ENCODE data around the gene NEAT1.

The NEAT1 gene

DNA sequence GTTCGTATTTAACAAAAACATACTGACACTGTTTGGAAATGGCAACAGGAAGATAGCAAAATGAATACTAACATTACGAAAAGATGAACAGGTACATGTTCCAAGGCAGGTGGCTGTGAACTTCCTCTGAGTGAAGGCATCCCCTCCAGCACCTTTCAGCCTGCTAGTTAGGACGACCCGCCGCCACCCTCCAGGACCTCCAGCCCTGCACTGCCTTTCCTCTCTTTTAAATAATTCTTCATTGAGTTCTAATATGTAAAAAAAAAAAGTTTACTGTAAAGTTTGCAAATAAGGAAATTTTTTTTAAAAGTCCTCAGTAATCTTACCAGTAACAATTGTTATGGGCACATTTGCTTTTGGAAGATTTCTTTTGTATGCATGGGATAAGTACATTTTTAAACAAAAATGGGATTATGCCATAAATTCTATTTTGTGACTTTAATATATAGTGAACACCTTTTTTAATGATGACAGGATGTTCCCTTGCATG, 6.0 kb downstream of the NEAT1 start:
- Histone ChIP-seq H3K4me1 (ENCODE audit: control insufficient read depth, insufficient read depth, low read length) (peaks cover 21% of the 10 kb centered on the region), H3K9ac (ENCODE audit: low read depth, low read length) (no peak overlapping the region), H3K9me3 (ENCODE audit: control insufficient read depth, insufficient read depth, low read length) (no peaks in the 10 kb centered on the region), H3K27me3 (ENCODE audit: control insufficient read depth, insufficient read depth, low read length) (no peaks in the 10 kb centered on the region), H3K36me3 (ENCODE audit: control insufficient read depth, insufficient read depth, low read length) (no peaks in the 10 kb centered on the region), H3K4me3 (ENCODE audit: low read depth, low read length) (no peak overlapping the region)

DNA sequence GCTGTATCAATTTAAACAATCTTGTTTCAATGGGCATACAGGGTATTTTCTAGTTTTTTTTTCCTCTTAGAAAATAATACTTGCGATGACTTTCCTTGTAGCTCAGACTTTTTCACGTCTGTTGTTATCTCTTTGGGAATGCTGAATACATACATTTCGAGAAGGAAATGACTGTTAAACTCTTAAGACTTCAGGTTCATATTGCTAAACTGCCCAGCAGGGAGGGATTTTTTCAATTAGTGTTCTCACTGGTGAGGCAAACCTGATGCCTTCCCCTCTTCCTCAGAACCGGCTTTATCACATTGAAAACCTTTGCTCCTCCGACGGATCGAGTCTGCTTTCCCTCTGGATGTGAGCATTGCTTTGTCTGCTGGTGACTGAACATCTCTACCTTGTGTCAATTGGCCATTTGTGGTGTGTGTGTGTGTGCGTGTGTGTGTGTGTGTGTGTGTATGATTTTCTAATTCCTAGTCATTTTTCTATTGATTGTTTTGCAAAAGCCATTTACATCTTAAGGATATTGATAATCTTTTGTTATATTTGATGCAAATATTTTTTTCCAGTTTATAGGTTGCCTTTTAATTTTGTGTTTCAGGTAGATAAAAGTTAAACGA, 6.6 kb downstream of the NEAT1 start:
- Histone ChIP-seq H3K9me3 (ENCODE audit: control insufficient read depth, insufficient read depth, low read length) (no peaks in the 10 kb centered on the region), H3K4me3 (ENCODE audit: low read depth, low read length) (peak overlapping the region; percentile 20), H3K4me1 (ENCODE audit: control insufficient read depth, insufficient read depth, low read length) (peaks cover 21% of the 10 kb centered on the region), H3K27me3 (ENCODE audit: control insufficient read depth, insufficient read depth, low read length) (no peaks in the 10 kb centered on the region), H3K36me3 (ENCODE audit: control insufficient read depth, insufficient read depth, low read length) (no peaks in the 10 kb centered on the region), H3K9ac (ENCODE audit: low read depth, low read length) (no peak overlapping the region)

DNA sequence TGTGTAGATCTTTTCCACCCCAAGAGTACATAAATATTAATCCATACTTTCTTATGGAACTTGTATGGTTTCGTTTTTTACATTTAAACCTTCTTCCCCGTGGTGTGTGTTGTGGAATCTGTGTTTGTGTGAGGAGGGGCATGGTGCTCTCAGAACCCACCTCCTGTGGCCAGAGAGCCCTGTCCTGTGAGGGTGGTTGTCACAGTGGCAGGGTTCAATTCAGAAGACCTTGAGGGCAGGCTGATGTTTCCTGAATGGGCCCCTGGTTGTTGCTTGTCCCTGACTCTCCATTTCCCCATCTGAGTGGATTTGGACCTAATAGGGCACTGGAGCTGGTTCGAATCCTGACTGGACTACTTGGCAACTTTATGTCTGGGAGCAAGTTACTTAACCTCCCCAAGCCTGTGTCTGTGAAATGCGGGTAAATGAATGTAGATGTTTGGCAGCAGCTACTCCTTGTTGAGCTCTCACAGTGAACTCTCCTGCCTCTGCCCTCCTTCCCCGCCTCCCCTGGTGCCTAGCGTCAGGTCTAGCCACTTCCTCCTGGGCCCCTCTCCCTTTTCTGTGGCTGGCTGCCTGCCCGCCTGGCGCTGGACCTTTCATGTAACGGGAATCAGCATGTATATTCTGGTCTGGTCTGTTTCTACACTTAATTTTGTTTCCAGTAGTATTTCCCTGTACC, 7.3 kb downstream of the NEAT1 start:
- Histone ChIP-seq H3K4me3 (ENCODE audit: low read depth, low read length) (no peak overlapping the region), H3K36me3 (ENCODE audit: control insufficient read depth, insufficient read depth, low read length) (no peaks in the 10 kb centered on the region), H3K9ac (ENCODE audit: low read depth, low read length) (no peak overlapping the region), H3K4me1 (ENCODE audit: control insufficient read depth, insufficient read depth, low read length) (peaks cover 21% of the 10 kb centered on the region), H3K9me3 (ENCODE audit: control insufficient read depth, insufficient read depth, low read length) (no peaks in the 10 kb centered on the region), H3K27me3 (ENCODE audit: control insufficient read depth, insufficient read depth, low read length) (no peaks in the 10 kb centered on the region)

DNA sequence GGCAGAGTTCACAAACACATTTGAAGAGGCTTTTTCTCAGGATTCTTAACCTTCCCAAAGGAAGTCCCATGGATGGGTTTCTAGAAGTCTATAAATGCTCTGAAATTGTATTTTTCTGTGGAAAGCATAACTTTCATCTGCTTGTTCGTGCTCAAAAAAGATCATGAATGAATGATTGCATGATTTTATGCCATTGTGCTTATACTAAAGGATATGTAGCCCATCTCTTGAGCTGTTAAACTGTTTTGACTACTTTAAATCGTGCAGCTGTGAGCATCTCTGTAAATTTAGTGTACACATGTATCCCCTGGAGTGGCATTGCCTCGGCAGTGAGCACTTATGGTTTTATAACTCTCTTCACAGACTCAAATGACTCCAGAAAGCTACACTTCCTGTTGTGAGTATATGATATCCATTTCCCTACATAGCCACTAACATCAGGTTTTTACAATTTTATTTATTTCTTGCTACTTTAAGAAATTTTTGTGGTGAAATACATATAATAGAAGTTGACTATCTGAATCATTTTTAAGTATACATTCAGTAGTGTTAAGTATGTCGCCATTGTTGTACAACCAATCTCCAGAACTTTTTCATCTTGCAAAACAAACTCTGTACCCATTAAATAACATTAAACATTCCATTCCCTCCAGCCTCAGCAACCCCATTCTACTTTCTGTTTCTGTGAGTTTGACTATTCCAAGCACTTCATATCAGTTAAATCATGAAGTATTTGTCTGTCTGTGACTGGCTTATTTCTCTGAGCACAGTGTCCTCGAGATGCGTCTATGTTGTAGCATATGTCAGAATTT, 8.0 kb downstream of the NEAT1 start:
- no peaks in the 10 kb centered on the region for H3K27me3 ChIP-seq (ENCODE audit: control insufficient read depth, insufficient read depth, low read length)
- H3K9ac ChIP-seq (ENCODE audit: low read depth, low read length) = no peak overlapping the region
- H3K4me1 ChIP-seq (ENCODE audit: control insufficient read depth, insufficient read depth, low read length) = peaks cover 21% of the 10 kb centered on the region
- no peaks in the 10 kb centered on the region for H3K9me3 ChIP-seq (ENCODE audit: control insufficient read depth, insufficient read depth, low read length)
- no peak overlapping the region for H3K4me3 ChIP-seq (ENCODE audit: low read depth, low read length)
- peaks cover 3% of the 10 kb centered on the region for H3K36me3 ChIP-seq (ENCODE audit: control insufficient read depth, insufficient read depth, low read length)

DNA sequence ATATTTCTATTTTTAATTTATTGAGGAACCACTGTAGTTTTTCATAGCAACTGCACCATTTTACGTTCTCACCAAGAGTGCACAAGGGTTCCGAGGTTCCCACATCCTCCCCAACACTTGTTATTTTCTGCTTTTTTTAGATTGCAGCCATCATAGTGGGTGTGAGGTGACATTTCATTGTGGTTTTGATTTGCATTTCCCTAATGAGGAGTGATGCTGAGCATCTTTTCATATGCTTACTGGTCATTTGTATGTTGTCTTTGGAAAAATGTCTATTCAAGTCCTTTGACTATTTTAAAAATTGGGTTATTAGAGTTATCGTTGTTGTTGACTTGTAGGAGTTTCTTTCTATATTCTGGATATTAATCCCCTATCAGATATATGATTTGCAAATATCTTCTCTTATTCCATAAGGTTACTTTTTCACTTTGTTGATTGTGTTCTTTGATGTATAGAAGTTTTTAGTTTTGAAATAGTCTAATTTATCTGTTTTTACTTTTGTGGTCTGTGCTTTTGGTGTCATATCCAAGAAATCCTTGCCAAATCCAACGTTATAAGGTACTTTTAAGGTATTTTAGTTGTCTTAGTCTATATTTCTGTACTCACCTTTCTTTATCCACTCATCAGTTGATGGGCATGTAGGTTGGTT, 9.0 kb downstream of the NEAT1 start:
- H3K4me3 ChIP-seq (ENCODE audit: low read depth, low read length) = no peak overlapping the region
- H3K36me3 ChIP-seq (ENCODE audit: control insufficient read depth, insufficient read depth, low read length) = peaks cover 3% of the 10 kb centered on the region
- H3K9me3 ChIP-seq (ENCODE audit: control insufficient read depth, insufficient read depth, low read length) = no peaks in the 10 kb centered on the region
- no peak overlapping the region for H3K9ac ChIP-seq (ENCODE audit: low read depth, low read length)
- no peaks in the 10 kb centered on the region for H3K27me3 ChIP-seq (ENCODE audit: control insufficient read depth, insufficient read depth, low read length)
- H3K4me1 ChIP-seq (ENCODE audit: control insufficient read depth, insufficient read depth, low read length) = peaks cover 18% of the 10 kb centered on the region

DNA sequence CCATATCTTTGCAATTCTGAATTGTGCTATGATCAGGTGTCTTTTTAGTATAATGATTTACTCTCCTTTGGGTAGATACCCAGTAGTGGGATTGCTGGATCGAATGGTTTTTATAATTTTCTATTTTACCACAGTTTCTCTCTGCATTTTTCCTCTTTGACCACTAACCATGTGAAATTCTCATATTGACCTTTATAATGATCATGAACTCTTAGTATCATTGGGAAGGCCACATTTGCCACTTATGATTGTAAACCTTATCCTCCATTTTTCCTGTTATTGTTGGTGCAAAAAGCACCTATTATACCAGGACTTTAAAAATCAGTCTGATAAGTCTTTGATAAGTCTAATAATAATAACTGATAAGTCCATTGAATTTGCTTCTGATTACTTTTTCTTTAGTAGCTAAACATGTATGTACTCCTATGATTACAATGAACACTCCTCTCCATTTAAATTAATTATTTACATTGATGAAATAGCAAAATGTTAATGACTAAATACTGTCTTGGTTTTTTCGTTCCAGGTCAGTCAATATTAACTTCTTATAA, 9.6 kb downstream of the NEAT1 start:
- H3K36me3 ChIP-seq (ENCODE audit: control insufficient read depth, insufficient read depth, low read length) = peaks cover 3% of the 10 kb centered on the region
- H3K4me3 ChIP-seq (ENCODE audit: low read depth, low read length) = no peak overlapping the region
- no peaks in the 10 kb centered on the region for H3K27me3 ChIP-seq (ENCODE audit: control insufficient read depth, insufficient read depth, low read length)
- no peak overlapping the region for H3K9ac ChIP-seq (ENCODE audit: low read depth, low read length)
- H3K9me3 ChIP-seq (ENCODE audit: control insufficient read depth, insufficient read depth, low read length) = no peaks in the 10 kb centered on the region
- H3K4me1 ChIP-seq (ENCODE audit: control insufficient read depth, insufficient read depth, low read length) = peaks cover 12% of the 10 kb centered on the region

DNA sequence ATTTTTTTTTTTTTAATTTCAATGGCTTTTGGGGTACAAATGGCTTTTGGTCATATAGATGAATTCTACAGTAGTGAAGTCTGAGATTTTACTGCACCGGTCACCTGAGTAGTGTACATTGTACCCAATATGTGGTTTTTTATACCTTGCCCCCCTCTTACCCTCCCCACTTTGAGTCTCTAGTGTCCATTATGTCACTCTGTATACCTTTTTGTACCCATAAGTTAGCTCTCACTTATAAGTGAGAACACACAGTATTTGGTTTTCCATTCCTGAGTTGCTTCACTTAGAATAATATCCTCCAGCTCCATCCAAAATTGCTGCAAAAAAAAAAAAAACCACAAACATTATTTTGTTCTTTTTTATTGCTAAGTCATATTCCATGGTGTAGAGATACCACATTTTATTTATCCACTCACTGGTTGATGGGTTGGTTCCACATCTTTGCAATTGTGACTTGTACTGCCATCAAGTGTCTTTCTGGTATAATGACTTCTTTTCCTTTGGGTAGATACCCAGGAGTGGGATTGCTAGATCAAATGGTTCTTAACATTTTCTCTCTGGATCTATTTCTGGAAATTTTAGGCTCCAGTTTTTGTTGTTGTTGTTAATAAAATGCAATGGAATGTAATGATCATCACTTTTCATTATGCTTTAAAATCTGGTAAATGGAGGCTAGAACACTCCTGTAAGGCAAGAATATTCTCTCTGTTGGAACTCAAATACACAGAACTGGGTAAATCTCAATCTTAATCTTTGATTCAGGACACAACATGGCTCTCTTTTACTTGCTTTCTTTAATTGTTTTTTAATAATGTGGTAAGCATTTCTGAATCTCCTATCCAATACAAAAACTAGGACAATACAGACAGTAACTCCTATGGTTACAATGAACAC, 10.3 kb downstream of the NEAT1 start:
- no peaks in the 10 kb centered on the region for H3K27me3 ChIP-seq (ENCODE audit: control insufficient read depth, insufficient read depth, low read length)
- no peak overlapping the region for H3K9ac ChIP-seq (ENCODE audit: low read depth, low read length)
- H3K9me3 ChIP-seq (ENCODE audit: control insufficient read depth, insufficient read depth, low read length) = no peaks in the 10 kb centered on the region
- no peak overlapping the region for H3K4me3 ChIP-seq (ENCODE audit: low read depth, low read length)
- H3K36me3 ChIP-seq (ENCODE audit: control insufficient read depth, insufficient read depth, low read length) = peaks cover 3% of the 10 kb centered on the region
- peaks cover 11% of the 10 kb centered on the region for H3K4me1 ChIP-seq (ENCODE audit: control insufficient read depth, insufficient read depth, low read length)

DNA sequence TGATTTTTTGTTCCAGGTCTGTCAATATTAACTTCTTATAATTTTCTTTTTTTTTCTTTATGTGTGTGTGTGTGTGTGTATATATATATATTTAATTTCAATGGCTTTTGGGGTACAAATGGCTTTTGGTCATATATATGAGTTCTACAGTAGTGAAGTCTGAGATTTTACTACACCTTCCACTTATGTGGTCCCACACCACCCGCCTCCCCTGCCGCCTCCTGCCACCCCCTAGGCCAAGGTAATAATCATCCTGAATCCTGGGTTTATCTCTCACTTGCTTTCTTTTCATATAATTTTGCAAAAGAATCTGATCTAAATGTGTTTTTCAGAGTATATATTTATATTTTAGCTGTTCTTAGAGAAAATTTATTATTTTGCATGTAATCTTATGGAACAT, 11.1 kb downstream of the NEAT1 start:
- Histone ChIP-seq H3K4me1 (ENCODE audit: control insufficient read depth, insufficient read depth, low read length) (peaks cover 7% of the 10 kb centered on the region), H3K27me3 (ENCODE audit: control insufficient read depth, insufficient read depth, low read length) (no peaks in the 10 kb centered on the region), H3K9me3 (ENCODE audit: control insufficient read depth, insufficient read depth, low read length) (no peaks in the 10 kb centered on the region), H3K36me3 (ENCODE audit: control insufficient read depth, insufficient read depth, low read length) (peaks cover 3% of the 10 kb centered on the region), H3K4me3 (ENCODE audit: low read depth, low read length) (no peak overlapping the region), H3K9ac (ENCODE audit: low read depth, low read length) (no peak overlapping the region)

DNA sequence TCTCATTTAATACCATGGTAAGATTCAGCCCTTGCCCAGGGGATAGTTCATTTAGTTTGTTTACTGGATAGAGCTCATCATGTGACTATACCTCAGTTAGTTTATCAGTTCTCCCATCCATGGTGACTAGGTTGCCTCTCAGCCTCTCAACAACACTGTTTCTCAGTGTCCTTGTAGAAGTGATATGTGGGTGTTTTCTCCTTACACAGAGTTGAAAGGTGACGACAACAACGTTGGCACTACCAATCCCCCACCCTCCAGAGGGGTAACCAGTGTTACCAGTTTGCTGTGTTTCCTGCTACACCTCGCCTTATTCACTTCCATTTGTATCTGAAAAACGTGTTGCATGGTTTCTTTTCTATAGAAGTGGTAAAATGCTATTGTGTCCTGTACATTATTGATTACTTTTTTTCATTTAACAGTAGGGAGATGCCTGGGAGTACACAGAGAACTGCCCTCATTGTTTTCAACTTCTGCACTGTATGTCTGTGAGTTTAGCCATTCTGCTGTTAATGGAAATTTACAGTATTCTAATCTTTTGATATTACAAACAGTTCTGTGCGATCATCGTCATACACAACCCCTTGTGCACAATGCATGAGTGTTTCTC, 11.6 kb downstream of the NEAT1 start:
- Histone ChIP-seq H3K9me3 (ENCODE audit: control insufficient read depth, insufficient read depth, low read length) (no peaks in the 10 kb centered on the region), H3K9ac (ENCODE audit: low read depth, low read length) (no peak overlapping the region), H3K4me3 (ENCODE audit: low read depth, low read length) (no peak overlapping the region), H3K4me1 (ENCODE audit: control insufficient read depth, insufficient read depth, low read length) (peaks cover 7% of the 10 kb centered on the region), H3K36me3 (ENCODE audit: control insufficient read depth, insufficient read depth, low read length) (peaks cover 3% of the 10 kb centered on the region), H3K27me3 (ENCODE audit: control insufficient read depth, insufficient read depth, low read length) (no peaks in the 10 kb centered on the region)

DNA sequence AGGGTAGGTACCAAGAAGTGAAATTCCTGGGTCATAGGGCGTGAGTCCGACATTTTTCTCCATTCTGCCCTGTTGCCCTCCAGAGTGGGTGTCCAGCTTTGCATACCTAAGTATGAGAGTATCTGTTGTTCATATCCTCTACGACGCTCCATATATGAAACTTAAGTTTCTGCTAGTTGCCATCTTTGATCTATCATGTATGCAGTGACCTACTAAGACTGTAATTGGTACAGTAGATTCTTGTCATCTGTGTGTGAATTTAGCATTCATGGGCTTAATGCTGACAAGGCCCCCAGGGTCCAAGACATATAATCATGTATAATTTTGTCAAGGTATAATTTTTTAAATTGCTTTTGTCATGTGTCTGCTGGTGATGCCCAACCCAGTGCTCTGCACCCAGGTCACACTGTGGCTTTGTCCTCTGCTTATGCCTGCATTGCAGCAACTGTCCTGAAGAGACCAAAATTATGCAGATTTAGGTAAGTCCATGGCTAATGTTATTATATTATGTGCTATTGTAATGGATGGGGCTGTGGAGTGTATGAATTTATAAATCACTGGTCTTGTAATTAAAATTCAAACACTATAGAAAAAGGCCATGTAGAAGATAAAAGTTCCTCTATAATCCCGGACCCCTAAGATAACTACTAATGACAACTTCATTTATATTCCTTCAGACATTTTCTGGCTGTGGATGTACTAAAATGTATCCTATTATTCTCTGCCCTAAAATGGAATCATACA, 12.2 kb downstream of the NEAT1 start:
- Histone ChIP-seq H3K9me3 (ENCODE audit: control insufficient read depth, insufficient read depth, low read length) (no peaks in the 10 kb centered on the region), H3K9ac (ENCODE audit: low read depth, low read length) (no peak overlapping the region), H3K4me1 (ENCODE audit: control insufficient read depth, insufficient read depth, low read length) (peaks cover 5% of the 10 kb centered on the region), H3K36me3 (ENCODE audit: control insufficient read depth, insufficient read depth, low read length) (peaks cover 3% of the 10 kb centered on the region), H3K27me3 (ENCODE audit: control insufficient read depth, insufficient read depth, low read length) (no peaks in the 10 kb centered on the region), H3K4me3 (ENCODE audit: low read depth, low read length) (no peak overlapping the region)

All from iPS-15b (cell line).